ENCODE results near the gene OR52A1. TPM values are rescaled to one million over a fixed set of nuclear protein-coding genes. Genes with fewer than 3 reads are reported as not detected.

The OR52A1 gene
- total and polyA plus RNA-seq, 9 of the 15 experiments (the other 6 are each of a cell fraction or from before 2014, with no cell fraction given), result under 0.01 to 0.33 (median 0.13) TPM; not detected in 3

- no peaks in the 10 kb centered on the region for H3K9me1 ChIP-seq (ENCODE audit: control insufficient read depth, insufficient read depth, low read length)
- H3K36me3 ChIP-seq (ENCODE audit: control insufficient read depth, insufficient read depth, low read length), result no peaks in the 10 kb centered on the region
- H3K27ac ChIP-seq (ENCODE audit: extremely low read depth, low read depth, low read length), result no peak overlapping the region
- no peaks in the 10 kb centered on the region for H3K9me3 ChIP-seq (replicated peaks; ENCODE audit: control insufficient read depth, insufficient read depth, low read depth, low read length)
- no peaks in the 10 kb centered on the region for H3K27me3 ChIP-seq (ENCODE audit: control insufficient read depth in 2 of 2, insufficient read depth in 2 of 2, low read length in 2 of 2)
- no peaks in the 10 kb centered on the region for H3K79me2 ChIP-seq (ENCODE audit: control insufficient read depth, insufficient read depth, low read length)
- peak overlapping the region; percentile 50; the same call in 1 of the 2 replicates for H2AFZ ChIP-seq (ENCODE audit: low read depth, low read length)
- H3K4me3 ChIP-seq, result no peak overlapping the region
- ChIA-PET CTCF (ENCODE audit: low intra/inter-chr PET ratio) (no interaction called here), POLR2A (interaction anchor here (1.2 kb wide), 1 partner anchor 91 kb away, joined by 3 read pairs; no protein-coding TSS in a partner anchor)
- no peaks in the 10 kb centered on the region for H4K20me1 ChIP-seq (replicated peaks; ENCODE audit: control insufficient read depth, insufficient read depth, low read length)
- peaks cover 6 to 18% of the 10 kb centered on the region in 2 experiments; a peak in 4 of 5 replicates for H3K4me1 ChIP-seq (replicated peaks in 1 of 2; ENCODE audit: control insufficient read depth in 2 of 2, insufficient read depth in 2 of 2, low read length in 2 of 2)
- FAIRE-seq, result no peak
- H3K9ac ChIP-seq (ENCODE audit: insufficient read depth in 1 of 2, low read depth in 2 of 2, low read length in 2 of 2), result no peak overlapping the region
- no TSS peak for BruUV-seq (replicated peaks)
- intact Hi-C loops (cut with micrococcal nuclease) (no loop called here), in situ Hi-C loops (cut with MboI) (no loop called here)
- no peak for ATAC-seq
- H3K4me2 ChIP-seq (ENCODE audit: insufficient read depth, low read length), result no peak overlapping the region
- DNase-seq (ENCODE audit: extremely low read depth in 1 of 4, low spot score in 3 of 4), result no peak
- TF ChIP-seq MEIS2 (IDR thresholded peaks at IDR 0.05; ENCODE audit: partially characterized antibody) (peak; percentile 42), SMARCC2 (IDR thresholded peaks at IDR 0.05; ENCODE audit: low read depth) (no peak), ZNF696 (CRISPR knock-in tag; conservative IDR thresholded peaks at IDR 0.05) (no peak), HEY1 (CRISPR knock-in tag; IDR thresholded peaks at IDR 0.05; ENCODE audit: borderline replicate concordance) (no peak), POLR3A (IDR thresholded peaks at IDR 0.05; ENCODE audit: borderline replicate concordance, extremely low read depth, insufficient read depth, insufficient read length) (no peak), TAF9B (IDR thresholded peaks at IDR 0.05; ENCODE audit: partially characterized antibody) (no peak), ZNF79 (CRISPR knock-in tag; IDR thresholded peaks at IDR 0.05; ENCODE audit: low read depth) (no peak), TCF3 (CRISPR knock-in tag; IDR thresholded peaks at IDR 0.05) (peak; percentile 55), ZNF133 (CRISPR knock-in tag; IDR thresholded peaks at IDR 0.05) (no peak), FOXK2 (conservative IDR thresholded peaks at IDR 0.05 in 1 of 2, IDR thresholded peaks at IDR 0.05 in 1 of 2; ENCODE audit: low read depth in 2 of 2) (no peak), BRF2 (IDR thresholded peaks at IDR 0.05; ENCODE audit: borderline replicate concordance, insufficient read depth, insufficient read length) (no peak), MXD1 (CRISPR knock-in tag; IDR thresholded peaks at IDR 0.05; ENCODE audit: borderline replicate concordance, poor library complexity, severe bottlenecking) (no peak), ZNF584 (CRISPR knock-in tag; IDR thresholded peaks at IDR 0.05; ENCODE audit: low read depth) (no peak), ZNF239 (CRISPR knock-in tag; IDR thresholded peaks at IDR 0.05) (no peak), NCOA2 (IDR thresholded peaks at IDR 0.05; ENCODE audit: partially characterized antibody in 2 of 2) (peak in 1 of 2 experiments; percentile 22), GTF2B (IDR thresholded peaks at IDR 0.05; ENCODE audit: extremely low read depth, insufficient read length) (no peak), NCOR1 (IDR thresholded peaks at IDR 0.05) (0 out of 2 replicates have a peak, but pooled peaks have one; percentile 17), ZNF431 (CRISPR knock-in tag; IDR thresholded peaks at IDR 0.05) (no peak), IFI16 (CRISPR knock-in tag; IDR thresholded peaks at IDR 0.05) (no peak), ARID1B (IDR thresholded peaks at IDR 0.05) (peak; percentile 49)
Measured at GRCh38 chr11:5198285-5198684, 43.7 kb upstream of the OR52A1 start.
